ENCODE measurements around the gene PTBP1.

- no peak for TF ChIP-seq CTCF (IDR thresholded peaks at IDR 0.05)
- TF ChIP-seq REST (IDR thresholded peaks at IDR 0.05; ENCODE audit: insufficient read depth in 1 of 2, low read depth in 2 of 2, low read length in 1 of 2): no peak
- TF ChIP-seq POLR2AphosphoS5 (IDR thresholded peaks at IDR 0.05; ENCODE audit: low read depth, low read length): no peak
- no peak for TF ChIP-seq SIN3A (IDR thresholded peaks at IDR 0.05; ENCODE audit: borderline replicate concordance, insufficient read depth, low read depth, low read length)
- TF ChIP-seq TCF7L2 (IDR thresholded peaks at IDR 0.05; ENCODE audit: low read depth, low read length): no peak
Measured at GRCh38 chr19:763869-764268, 33.4 kb upstream of the PTBP1 start.

All from Panc1 (cell line).